C4-2B (cell line): ENCODE results near the gene CXXC5.

Experiments
- H3K27ac ChIP-seq: fragments of 450-650 bp; 2 replicates; pipeline ENCODE4 v1.5.1; 2017
- CTCF ChIP-seq: fragments of 450-650 bp; conservative IDR thresholded peaks from 2 replicates; pipeline ENCODE4 v1.5.1; 2017; ENCODE audit warnings: mild to moderate bottlenecking
- ZFX ChIP-seq: fragments of 450-650 bp; IDR thresholded peaks from 2 replicates; pipeline ENCODE4 v1.6.1; 2017

CXXC5 gene

GRCh38 chr5:139698490-139699146 lies 50.5 kb downstream of the CXXC5 start:
- no peak overlapping the region for H3K27ac ChIP-seq
- TF ChIP-seq CTCF (no peak), ZFX (no peak)

GRCh38 chr5:139699351-139699750 lies 51.2 kb downstream of the CXXC5 start:
- TF ChIP-seq CTCF (no peak), ZFX (no peak)
- H3K27ac ChIP-seq, result no peak overlapping the region

GRCh38 chr5:139700711-139701055 lies 52.5 kb downstream of the CXXC5 start:
- no peak for TF ChIP-seq CTCF
- no peak for TF ChIP-seq ZFX
- no peak overlapping the region for H3K27ac ChIP-seq

GRCh38 chr5:139701056-139701741 lies 53.0 kb downstream of the CXXC5 start:
- TF ChIP-seq CTCF, result no peak
- no peak for TF ChIP-seq ZFX
- no peak overlapping the region for H3K27ac ChIP-seq

- TF ChIP-seq ZFX, result no peak
- TF ChIP-seq CTCF, result no peak
- no peak overlapping the region for H3K27ac ChIP-seq
Observed at GRCh38 chr5:139702548-139702947, 54.4 kb downstream of the CXXC5 start.

GRCh38 chr5:139704748-139705147 lies 56.6 kb downstream of the CXXC5 start:
- no peak overlapping the region for H3K27ac ChIP-seq
- TF ChIP-seq ZFX (no peak), CTCF (no peak)

- H3K27ac ChIP-seq, result no peak overlapping the region
- TF ChIP-seq CTCF (no peak), ZFX (no peak)
Observed at GRCh38 chr5:139705191-139705590, 57.0 kb downstream of the CXXC5 start.
